ENCODE data around the gene AFF1. TPM values are rescaled to one million over a fixed set of nuclear protein-coding genes. Genes with fewer than 3 reads are reported as not detected.

Gene AFF1
- 9.4 and 19.2 TPM in 2 replicates for total RNA-seq

GRCh38 chr4:86934771-86935565, at the start of gene AFF1:
Gene AFF1 (plus strand): TSS chr4:86935011. CDS start chr4:86948534, 13,523 bp downstream.

GRCh38 chr4:86891762-86892635, 42.8 kb upstream of the AFF1 start, which contains the start of gene C4orf36:
Gene C4orf36 (minus strand): TSS chr4:86892422. CDS start chr4:86891520, 902 bp downstream.

Other genes with a start within 250 kb of the AFF1 start
- not detected in 2 replicates for gene SLC10A6, start 85.6 kb upstream of the AFF1 start, total RNA-seq
- gene C4orf36, start 42.6 kb upstream of the AFF1 start, total RNA-seq = under 0.01 and 0.38 TPM in 2 replicates

Measured in regular cardiac myocyte (primary cell).